HG03378 (cell line): Measurements from ENCODE around the gene UNKL.
"Not testable (repeated sequence)": the region's sequence is repeated elsewhere in the genome, so short reads cannot be mapped to it uniquely, and the experiment has no call there.

ENCODE experiments used
- ATAC-seq: cut with Tn5 transposase; IDR thresholded peaks from one replicate; pipeline ENCODE4 v1.9.1; 2021; ENCODE audit warnings: mild to moderate bottlenecking, moderate library complexity; ENCODE audit not compliant: unreplicated experiment

UNKL gene

GRCh38 chr16:1330260-1330914 lies 84.1 kb downstream of the UNKL start:
- ATAC-seq, result no peak

DNA sequence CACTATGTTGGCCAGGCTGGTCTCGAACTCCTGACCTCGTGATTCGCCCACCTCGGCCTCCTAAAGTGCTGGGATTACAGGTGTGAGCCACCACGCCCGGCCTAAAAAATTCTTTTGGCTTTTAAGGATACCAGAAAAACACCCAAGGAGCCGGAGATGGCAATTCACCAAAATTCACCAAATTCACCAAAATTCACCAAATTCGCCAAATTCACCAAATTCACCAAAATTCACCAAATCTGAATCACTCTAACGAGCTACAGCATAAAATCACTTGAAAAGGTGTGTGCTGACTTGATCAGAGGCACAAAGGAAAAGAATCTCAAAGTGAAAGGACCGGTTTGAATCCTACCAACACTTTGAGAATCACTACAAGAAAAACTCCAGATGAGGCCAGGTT lies 85.5 kb downstream of the UNKL start:
- not testable (repeated sequence) for ATAC-seq

DNA sequence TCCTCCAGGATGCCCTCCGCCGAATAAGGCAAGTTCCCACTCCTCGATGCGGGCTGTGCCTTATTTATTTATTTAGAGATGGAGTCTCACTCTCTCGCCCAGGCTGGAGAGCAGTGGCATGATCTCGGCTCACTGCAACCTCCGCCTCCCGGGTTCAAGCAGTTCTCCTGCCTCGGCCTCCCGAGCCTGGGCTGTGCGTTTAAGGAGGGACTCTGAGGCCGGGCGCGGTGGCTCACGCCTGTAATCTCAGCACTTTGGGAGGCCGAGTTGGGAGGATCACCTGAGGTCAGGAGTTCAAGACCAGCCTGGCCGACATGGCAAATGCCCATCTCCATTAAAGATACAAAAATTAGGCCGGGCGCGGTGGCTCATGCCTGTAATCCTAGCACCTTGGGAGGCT lies 86.4 kb downstream of the UNKL start:
- ATAC-seq, result not testable (repeated sequence)

DNA sequence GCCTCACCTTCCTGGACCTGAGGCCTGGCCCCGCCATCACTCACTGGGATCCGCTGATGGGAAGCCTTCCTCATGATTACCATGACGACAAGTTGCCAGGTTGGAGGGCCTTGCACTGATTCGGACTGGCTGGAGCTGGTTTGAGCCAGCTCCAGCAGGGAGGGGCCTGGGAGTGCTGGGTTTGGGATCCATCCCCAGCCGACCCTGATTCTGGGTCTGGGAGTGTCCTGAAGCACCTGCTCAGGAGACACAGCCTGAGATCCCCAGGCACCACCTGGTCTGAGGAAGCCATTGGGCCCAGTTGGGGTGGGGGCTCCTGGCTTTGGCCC lies 86.9 kb downstream of the UNKL start:
- ATAC-seq, result no peak

GRCh38 chr16:1326946-1327618 lies 87.4 kb downstream of the UNKL start:
- no peak for ATAC-seq

GRCh38 chr16:1326391-1326790 lies 88.1 kb downstream of the UNKL start:
- ATAC-seq, result no peak

DNA sequence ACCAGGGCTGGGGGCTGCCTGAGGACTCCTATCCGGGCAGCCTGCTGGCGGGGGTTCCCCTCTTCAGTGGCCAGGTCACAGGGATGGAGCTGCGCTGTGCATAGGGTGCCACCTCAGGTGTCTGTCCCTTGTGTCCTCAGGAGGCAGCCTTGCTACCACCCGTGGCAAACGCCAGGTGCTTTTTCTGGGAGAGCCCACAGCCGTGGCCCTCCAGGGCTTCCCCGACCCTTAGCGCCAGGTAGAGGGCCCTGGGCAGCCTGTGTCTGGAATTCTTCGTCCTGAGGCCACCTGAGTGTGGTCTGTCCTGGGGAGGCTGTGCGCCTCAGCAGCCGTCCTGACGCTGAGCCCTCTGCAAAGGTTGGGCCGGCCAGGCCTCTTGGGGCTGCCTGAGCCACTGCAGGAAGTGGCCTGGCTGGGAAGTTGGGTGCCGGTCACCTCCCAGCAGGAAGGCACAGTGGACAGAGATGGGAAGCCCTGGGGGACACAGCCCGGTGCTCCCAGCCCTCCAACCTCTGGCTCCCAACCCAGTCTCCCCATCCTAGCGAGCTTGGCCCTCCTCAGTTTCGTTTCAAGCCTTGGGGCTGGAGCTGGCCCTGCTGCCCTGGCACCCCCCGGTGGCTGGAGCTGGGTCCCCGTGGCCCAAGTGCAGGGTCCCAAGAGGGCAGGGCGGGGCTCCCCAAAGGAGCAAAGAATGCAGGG lies 88.7 kb downstream of the UNKL start:
- no peak for ATAC-seq

GRCh38 chr16:1325261-1325660 lies 89.2 kb downstream of the UNKL start:
- ATAC-seq, result no peak

- ATAC-seq, result no peak
Measured at GRCh38 chr16:1324286-1324826, 90.1 kb downstream of the UNKL start.

GRCh38 chr16:1323296-1324239 lies 90.9 kb downstream of the UNKL start:
- ATAC-seq, result no peak

DNA sequence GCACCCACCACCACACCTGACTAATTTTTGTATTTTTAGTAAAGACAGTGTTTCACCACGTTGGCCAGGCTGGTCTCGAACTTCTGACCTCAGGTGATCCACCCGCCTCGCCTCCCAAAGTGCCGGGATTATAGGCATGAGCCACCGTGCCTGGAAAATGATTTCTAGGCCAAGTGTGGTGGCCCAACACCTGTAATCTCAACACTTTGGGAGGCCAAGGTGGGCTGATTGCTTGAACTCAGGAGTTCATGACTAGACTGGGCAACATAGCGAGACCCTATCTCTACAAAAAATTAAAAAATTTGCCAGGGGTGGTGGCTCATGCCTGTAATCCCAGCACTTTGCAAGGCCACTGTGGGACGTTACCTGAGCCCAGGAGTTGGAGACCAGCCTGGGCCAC lies 92.1 kb downstream of the UNKL start:
- ATAC-seq, result no peak

GRCh38 chr16:1320658-1321240 lies 93.8 kb downstream of the UNKL start:
- no peak for ATAC-seq

GRCh38 chr16:1320097-1320496 lies 94.4 kb downstream of the UNKL start:
- no peak for ATAC-seq

GRCh38 chr16:1319041-1319440 lies 95.5 kb downstream of the UNKL start:
- ATAC-seq, result no peak

GRCh38 chr16:1318268-1318545 lies 96.3 kb downstream of the UNKL start:
- no peak for ATAC-seq

GRCh38 chr16:1317479-1318267 lies 96.8 kb downstream of the UNKL start:
- no peak for ATAC-seq

DNA sequence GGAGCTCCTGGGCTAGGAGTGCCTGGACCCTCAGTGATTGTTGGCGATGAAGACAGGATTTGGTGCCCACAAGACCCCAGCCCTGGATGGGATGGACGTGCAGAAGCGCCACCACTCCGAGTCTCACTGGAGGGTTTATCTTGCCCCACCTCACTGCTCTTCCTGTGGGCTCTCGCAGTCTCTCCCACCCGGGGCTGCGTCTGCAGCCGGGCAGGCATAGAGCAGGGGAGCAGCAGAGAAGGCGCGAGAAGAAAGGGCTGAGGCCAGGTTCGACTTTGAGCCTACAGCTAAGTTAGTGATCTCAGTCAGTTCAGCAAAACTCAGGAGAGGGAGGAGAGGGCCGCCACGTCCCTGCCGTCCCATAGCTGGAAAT lies 98.5 kb downstream of the UNKL start:
- ATAC-seq, result no peak

- ATAC-seq, result no peak
Measured at GRCh38 chr16:1315081-1316032, 99.1 kb downstream of the UNKL start.
